HFF-Myc (cell line): Measurements from ENCODE around the gene WDR75.

Source experiments
- DNase-seq: peaks from one replicate; pipeline ENCODE4 v3.0.0-alpha.2; 2011; ENCODE audit warnings: low read depth; ENCODE audit errors: extremely low read depth
- H3K4me3 ChIP-seq: replicated peaks from 2 replicates; pipeline ENCODE4 v1.5.1; 2011; ENCODE audit warnings: low read depth, mild to moderate bottlenecking, control low read depth, low read length
- CTCF ChIP-seq: IDR thresholded peaks from 2 replicates; pipeline ENCODE4 v1.5.1; 2012; ENCODE audit warnings: mild to moderate bottlenecking, low read depth, low read length, control low read depth; ENCODE audit errors: missing control alignments

Gene WDR75

GRCh38 chr2:189440644-189440946 lies 679 bp upstream of the WDR75 start:
- no peak for TF ChIP-seq CTCF
- H3K4me3 ChIP-seq: peak overlapping the region; percentile 87
- DNase-seq: no peak

- DNase-seq: no peak
- H3K4me3 ChIP-seq: peak overlapping the region; percentile 87
- TF ChIP-seq CTCF: no peak
Measured at GRCh38 chr2:189441709-189442074, 418 bp downstream of the WDR75 start.

GRCh38 chr2:189442468-189442867 lies 1.2 kb downstream of the WDR75 start:
- no peak for DNase-seq
- peak overlapping the region; percentile 87 for H3K4me3 ChIP-seq
- TF ChIP-seq CTCF: no peak

- DNase-seq: no peak
- H3K4me3 ChIP-seq: no peak overlapping the region
- TF ChIP-seq CTCF: no peak
Measured at GRCh38 chr2:189444322-189444721, 3.0 kb downstream of the WDR75 start.

GRCh38 chr2:189446780-189447179 lies 5.5 kb downstream of the WDR75 start:
- H3K4me3 ChIP-seq: no peak overlapping the region
- no peak for DNase-seq
- no peak for TF ChIP-seq CTCF

- TF ChIP-seq CTCF: no peak
- no peak overlapping the region for H3K4me3 ChIP-seq
- DNase-seq: no peak
Measured at GRCh38 chr2:189454009-189454408, 12.7 kb downstream of the WDR75 start.

GRCh38 chr2:189465076-189465475 lies 23.8 kb downstream of the WDR75 start:
- DNase-seq: no peak
- H3K4me3 ChIP-seq: no peak overlapping the region
- TF ChIP-seq CTCF: no peak
